ENCODE data around the gene HBG2. TPM values are rescaled to one million over a fixed set of nuclear protein-coding genes. Genes with fewer than 3 reads are reported as not detected.

HBG2 gene
- total and polyA plus RNA-seq, 9 of the 15 experiments (the other 6 are each of a cell fraction or from before 2014, with no cell fraction given): 1,626 to 58,619 (median 10,515) TPM

DNA sequence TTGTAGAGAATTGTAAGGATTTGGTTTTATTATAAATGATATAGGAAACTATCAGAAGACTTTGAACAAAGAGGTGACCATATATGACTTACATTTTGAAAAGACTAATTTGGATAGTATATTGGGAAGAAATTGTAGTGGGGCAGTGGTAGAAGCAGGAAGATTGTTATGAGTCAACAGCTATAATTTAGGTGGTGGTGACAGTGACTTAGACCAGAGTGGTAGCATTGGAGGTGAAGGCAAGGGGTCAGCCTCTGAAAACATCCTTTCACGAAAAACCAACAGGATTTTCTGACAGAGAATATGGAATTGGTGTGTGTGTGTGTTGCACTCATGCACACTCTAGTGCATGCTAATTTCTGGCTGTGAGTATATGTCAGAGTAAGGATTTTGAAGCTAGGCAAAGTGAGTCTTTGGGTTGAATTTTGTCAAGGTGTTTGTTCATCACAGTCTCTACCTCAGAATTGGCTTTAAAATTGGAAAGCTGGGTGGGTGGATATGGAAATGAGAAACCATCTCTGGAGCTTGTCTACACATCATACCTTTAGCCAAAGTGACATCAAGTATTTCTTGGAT, 23.3 kb upstream of the HBG2 start (continued):
- TF ChIP-seq, protein P1, sequence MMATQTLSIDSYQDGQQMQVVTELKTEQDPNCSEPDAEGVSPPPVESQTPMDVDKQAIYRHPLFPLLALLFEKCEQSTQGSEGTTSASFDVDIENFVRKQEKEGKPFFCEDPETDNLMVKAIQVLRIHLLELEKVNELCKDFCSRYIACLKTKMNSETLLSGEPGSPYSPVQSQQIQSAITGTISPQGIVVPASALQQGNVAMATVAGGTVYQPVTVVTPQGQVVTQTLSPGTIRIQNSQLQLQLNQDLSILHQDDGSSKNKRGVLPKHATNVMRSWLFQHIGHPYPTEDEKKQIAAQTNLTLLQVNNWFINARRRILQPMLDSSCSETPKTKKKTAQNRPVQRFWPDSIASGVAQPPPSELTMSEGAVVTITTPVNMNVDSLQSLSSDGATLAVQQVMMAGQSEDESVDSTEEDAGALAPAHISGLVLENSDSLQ (IDR thresholded peaks at IDR 0.05): peak; percentile 81
- TF ChIP-seq TCF3 (CRISPR knock-in tag; IDR thresholded peaks at IDR 0.05): no peak
- peak; percentile 90 for TF ChIP-seq MEIS2 (IDR thresholded peaks at IDR 0.05; ENCODE audit: partially characterized antibody)
- no peak for TF ChIP-seq ZNF589 (CRISPR knock-in tag; IDR thresholded peaks at IDR 0.05; ENCODE audit: low read depth)
- no peak for TF ChIP-seq SAP30 (IDR thresholded peaks at IDR 0.05; ENCODE audit: borderline replicate concordance, insufficient read depth, low read depth, low read length, poor library complexity, severe bottlenecking)
- no peak for TF ChIP-seq TAF1 (IDR thresholded peaks at IDR 0.05; ENCODE audit: control insufficient read depth, extremely low read depth, insufficient read depth, low read length, severe bottlenecking)
- TF ChIP-seq PHF20 (IDR thresholded peaks at IDR 0.05; ENCODE audit: partially characterized antibody): no peak
- TF ChIP-seq, protein P2, sequence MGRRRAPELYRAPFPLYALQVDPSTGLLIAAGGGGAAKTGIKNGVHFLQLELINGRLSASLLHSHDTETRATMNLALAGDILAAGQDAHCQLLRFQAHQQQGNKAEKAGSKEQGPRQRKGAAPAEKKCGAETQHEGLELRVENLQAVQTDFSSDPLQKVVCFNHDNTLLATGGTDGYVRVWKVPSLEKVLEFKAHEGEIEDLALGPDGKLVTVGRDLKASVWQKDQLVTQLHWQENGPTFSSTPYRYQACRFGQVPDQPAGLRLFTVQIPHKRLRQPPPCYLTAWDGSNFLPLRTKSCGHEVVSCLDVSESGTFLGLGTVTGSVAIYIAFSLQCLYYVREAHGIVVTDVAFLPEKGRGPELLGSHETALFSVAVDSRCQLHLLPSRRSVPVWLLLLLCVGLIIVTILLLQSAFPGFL (CRISPR knock-in tag; IDR thresholded peaks at IDR 0.05): no peak
- TF ChIP-seq, protein P3, sequence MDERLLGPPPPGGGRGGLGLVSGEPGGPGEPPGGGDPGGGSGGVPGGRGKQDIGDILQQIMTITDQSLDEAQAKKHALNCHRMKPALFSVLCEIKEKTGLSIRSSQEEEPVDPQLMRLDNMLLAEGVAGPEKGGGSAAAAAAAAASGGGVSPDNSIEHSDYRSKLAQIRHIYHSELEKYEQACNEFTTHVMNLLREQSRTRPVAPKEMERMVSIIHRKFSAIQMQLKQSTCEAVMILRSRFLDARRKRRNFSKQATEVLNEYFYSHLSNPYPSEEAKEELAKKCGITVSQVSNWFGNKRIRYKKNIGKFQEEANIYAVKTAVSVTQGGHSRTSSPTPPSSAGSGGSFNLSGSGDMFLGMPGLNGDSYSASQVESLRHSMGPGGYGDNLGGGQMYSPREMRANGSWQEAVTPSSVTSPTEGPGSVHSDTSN (CRISPR knock-in tag; IDR thresholded peaks at IDR 0.05; ENCODE audit: low read depth): no peak
- TF ChIP-seq, protein P3 (tag; conservative IDR thresholded peaks at IDR 0.05; ENCODE audit: low read depth): peak; percentile 89
- no peak for TF ChIP-seq STAG1 (CRISPR knock-in tag; IDR thresholded peaks at IDR 0.05; ENCODE audit: borderline replicate concordance)
- TF ChIP-seq POLR2A (conservative IDR thresholded peaks at IDR 0.05): no peak
- TF ChIP-seq HDAC1 (IDR thresholded peaks at IDR 0.05): no peak
- TF ChIP-seq ZNF431 (CRISPR knock-in tag; IDR thresholded peaks at IDR 0.05): no peak
- TF ChIP-seq ZNF696 (CRISPR knock-in tag; conservative IDR thresholded peaks at IDR 0.05): no peak
- no peak for TF ChIP-seq MCM2 (IDR thresholded peaks at IDR 0.05; ENCODE audit: low read depth)
- no peak for TF ChIP-seq KLF16 (IDR thresholded peaks at IDR 0.05)
- TF ChIP-seq, protein P4, sequence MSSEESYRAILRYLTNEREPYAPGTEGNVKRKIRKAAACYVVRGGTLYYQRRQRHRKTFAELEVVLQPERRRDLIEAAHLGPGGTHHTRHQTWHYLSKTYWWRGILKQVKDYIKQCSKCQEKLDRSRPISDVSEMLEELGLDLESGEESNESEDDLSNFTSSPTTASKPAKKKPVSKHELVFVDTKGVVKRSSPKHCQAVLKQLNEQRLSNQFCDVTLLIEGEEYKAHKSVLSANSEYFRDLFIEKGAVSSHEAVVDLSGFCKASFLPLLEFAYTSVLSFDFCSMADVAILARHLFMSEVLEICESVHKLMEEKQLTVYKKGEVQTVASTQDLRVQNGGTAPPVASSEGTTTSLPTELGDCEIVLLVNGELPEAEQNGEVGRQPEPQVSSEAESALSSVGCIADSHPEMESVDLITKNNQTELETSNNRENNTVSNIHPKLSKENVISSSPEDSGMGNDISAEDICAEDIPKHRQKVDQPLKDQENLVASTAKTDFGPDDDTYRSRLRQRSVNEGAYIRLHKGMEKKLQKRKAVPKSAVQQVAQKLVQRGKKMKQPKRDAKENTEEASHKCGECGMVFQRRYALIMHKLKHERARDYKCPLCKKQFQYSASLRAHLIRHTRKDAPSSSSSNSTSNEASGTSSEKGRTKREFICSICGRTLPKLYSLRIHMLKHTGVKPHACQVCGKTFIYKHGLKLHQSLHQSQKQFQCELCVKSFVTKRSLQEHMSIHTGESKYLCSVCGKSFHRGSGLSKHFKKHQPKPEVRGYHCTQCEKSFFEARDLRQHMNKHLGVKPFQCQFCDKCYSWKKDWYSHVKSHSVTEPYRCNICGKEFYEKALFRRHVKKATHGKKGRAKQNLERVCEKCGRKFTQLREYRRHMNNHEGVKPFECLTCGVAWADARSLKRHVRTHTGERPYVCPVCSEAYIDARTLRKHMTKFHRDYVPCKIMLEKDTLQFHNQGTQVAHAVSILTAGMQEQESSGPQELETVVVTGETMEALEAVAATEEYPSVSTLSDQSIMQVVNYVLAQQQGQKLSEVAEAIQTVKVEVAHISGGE (CRISPR knock-in tag; IDR thresholded peaks at IDR 0.05): no peak
- TF ChIP-seq CREM (IDR thresholded peaks at IDR 0.05; ENCODE audit: low read depth): no peak
- TF ChIP-seq ZNF764 (CRISPR knock-in tag; IDR thresholded peaks at IDR 0.05; ENCODE audit: low read depth): no peak
- TF ChIP-seq KLF10 (CRISPR knock-in tag; IDR thresholded peaks at IDR 0.05): no peak
